ENCODE data around the gene TCTN1.

DNA sequence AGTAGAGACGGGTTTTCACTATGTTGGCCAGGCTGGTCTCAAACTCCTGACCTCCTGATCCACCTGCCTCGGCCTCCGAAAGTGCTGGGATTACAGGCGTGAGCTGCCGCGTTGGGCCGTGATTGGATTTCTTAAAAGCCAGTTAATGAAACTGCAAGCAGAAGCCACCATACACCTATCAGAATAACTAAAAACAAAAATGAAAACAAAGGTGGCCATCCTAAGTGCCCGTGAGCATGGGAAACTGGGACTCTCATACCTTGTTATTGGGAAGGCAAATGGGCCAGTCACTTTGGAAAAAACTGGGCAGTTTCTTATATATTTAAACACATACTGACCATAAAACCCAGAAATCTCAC lies 7.7 kb upstream of the TCTN1 start:
- TF ChIP-seq, protein P1, sequence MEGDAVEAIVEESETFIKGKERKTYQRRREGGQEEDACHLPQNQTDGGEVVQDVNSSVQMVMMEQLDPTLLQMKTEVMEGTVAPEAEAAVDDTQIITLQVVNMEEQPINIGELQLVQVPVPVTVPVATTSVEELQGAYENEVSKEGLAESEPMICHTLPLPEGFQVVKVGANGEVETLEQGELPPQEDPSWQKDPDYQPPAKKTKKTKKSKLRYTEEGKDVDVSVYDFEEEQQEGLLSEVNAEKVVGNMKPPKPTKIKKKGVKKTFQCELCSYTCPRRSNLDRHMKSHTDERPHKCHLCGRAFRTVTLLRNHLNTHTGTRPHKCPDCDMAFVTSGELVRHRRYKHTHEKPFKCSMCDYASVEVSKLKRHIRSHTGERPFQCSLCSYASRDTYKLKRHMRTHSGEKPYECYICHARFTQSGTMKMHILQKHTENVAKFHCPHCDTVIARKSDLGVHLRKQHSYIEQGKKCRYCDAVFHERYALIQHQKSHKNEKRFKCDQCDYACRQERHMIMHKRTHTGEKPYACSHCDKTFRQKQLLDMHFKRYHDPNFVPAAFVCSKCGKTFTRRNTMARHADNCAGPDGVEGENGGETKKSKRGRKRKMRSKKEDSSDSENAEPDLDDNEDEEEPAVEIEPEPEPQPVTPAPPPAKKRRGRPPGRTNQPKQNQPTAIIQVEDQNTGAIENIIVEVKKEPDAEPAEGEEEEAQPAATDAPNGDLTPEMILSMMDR (IDR thresholded peaks at IDR 0.05; ENCODE audit: insufficient read depth, low read length, poor library complexity, severe bottlenecking), result no peak
- TF ChIP-seq EZH2phosphoT487 (conservative IDR thresholded peaks at IDR 0.05; ENCODE audit: low read length), result no peak
